Suprapubic skin (tissue), 4 donors: ENCODE data around the gene MSRB3. TPM values are rescaled to one million over a fixed set of nuclear protein-coding genes. Genes with fewer than 3 reads are reported as not detected.

Experiments used
- DNase-seq, 2 donors: peaks; one replicate each; pipeline ENCODE4 v3.0.0-alpha.2; 2019; ENCODE audit warnings: low spot score in 2 of 2
- H3K27ac ChIP-seq: fragments of 200-600 bp; sonication (generic); one replicate; pipeline ENCODE4 v1.5.1; 2019
- H3K27me3 ChIP-seq: fragments of 200-600 bp; sonication (generic); one replicate; pipeline ENCODE4 v1.5.1; 2019
- H3K36me3 ChIP-seq: fragments of 200-600 bp; sonication (generic); one replicate; pipeline ENCODE4 v1.5.1; 2019
- H3K4me1 ChIP-seq: fragments of 200-600 bp; sonication (generic); one replicate; pipeline ENCODE4 v1.5.1; 2019
- H3K4me3 ChIP-seq: fragments of 200-600 bp; sonication (generic); one replicate; pipeline ENCODE4 v1.5.1; 2019; ENCODE audit warnings: mild to moderate bottlenecking
- H3K9me3 ChIP-seq: fragments of 200-600 bp; sonication (generic); one replicate; pipeline ENCODE4 v1.5.1; 2019
- CTCF ChIP-seq, 2 donors: fragments of 200-600 bp in 1 of 2; fragments of 450-650 bp in 1 of 2; sonication (generic) in 1 of 2; IDR thresholded peaks; one replicate each; pipeline ENCODE4 v1.5.1; 2016 to 2019; ENCODE audit warnings: antibody characterized with exemption in 2 of 2, mild to moderate bottlenecking in 1 of 2, moderate library complexity in 1 of 2
- EP300 ChIP-seq: sonication (generic); formaldehyde crosslinking; IDR thresholded peaks from one replicate; pipeline ENCODE4 v1.6.1; 2017; ENCODE audit warnings: antibody characterized with exemption
- POLR2A ChIP-seq, 2 donors: fragments of 450-650 bp; IDR thresholded peaks; one replicate each; pipeline ENCODE4 v1.6.1; 2017; ENCODE audit warnings: antibody characterized with exemption in 2 of 2, mild to moderate bottlenecking in 2 of 2, moderate library complexity in 2 of 2
- POLR2AphosphoS5 ChIP-seq, 3 donors: sonication (generic); formaldehyde crosslinking; IDR thresholded peaks; one replicate each; pipeline ENCODE4 v1.6.1; 2017; ENCODE audit warnings: antibody characterized with exemption in 3 of 3
- WGBS: methylation state at CpG from one replicate; pipeline ENCODE4 v1.1.5; 2018; 5-methylcytosine and 5-hydroxymethylcytosine counted together
- total RNA-seq, 4 donors: library from RNA; depleted of rRNA; stranded (reverse); fragments of >200 nt; gene quantifications; one replicate each; pipeline ENCODE4 v1.1.0, GENCODE V29; 2016

MSRB3 gene
- total RNA-seq, 4 donors from 2014 or later: 5.2 to 16.9 (median 9.8) TPM

GRCh38 chr12:65511134-65511834 lies 232.8 kb downstream of the MSRB3 start:
- peaks cover 7% of the 10 kb centered on the region for H3K4me1 ChIP-seq
- H3K9me3 ChIP-seq: no peaks in the 10 kb centered on the region
- no peaks in the 10 kb centered on the region for H3K36me3 ChIP-seq
- no peak for TF ChIP-seq EP300
- TF ChIP-seq POLR2AphosphoS5 (IDR thresholded peaks at IDR 0.05): no peak
- no peak for TF ChIP-seq POLR2A (IDR thresholded peaks at IDR 0.05)
- TF ChIP-seq CTCF (IDR thresholded peaks at IDR 0.05): no peak
- no peak overlapping the region for H3K4me3 ChIP-seq
- no peak overlapping the region for H3K27ac ChIP-seq
- H3K27me3 ChIP-seq: no peaks in the 10 kb centered on the region
- 52% methylated on average over 11 of the region's 11 CpGs for WGBS
- no peak for DNase-seq

GRCh38 chr12:65511912-65512311 lies 233.4 kb downstream of the MSRB3 start:
- no peak overlapping the region for H3K27ac ChIP-seq
- H3K9me3 ChIP-seq: no peaks in the 10 kb centered on the region
- no peak overlapping the region for H3K4me3 ChIP-seq
- H3K4me1 ChIP-seq: peaks cover 7% of the 10 kb centered on the region
- H3K27me3 ChIP-seq: no peaks in the 10 kb centered on the region
- WGBS: 85% methylated on average over 3 of the region's 3 CpGs
- DNase-seq: no peak
- H3K36me3 ChIP-seq: no peaks in the 10 kb centered on the region
- no peak for TF ChIP-seq EP300
- TF ChIP-seq POLR2A (IDR thresholded peaks at IDR 0.05): no peak

Other genes with a start within 250 kb of the MSRB3 start
- 1 to 10 TPM in 1 of 4 donors, under 1 TPM in 3; 0.34 to 3.0 (median 0.79) TPM for gene WIF1, start 157.4 kb upstream of the MSRB3 start, total RNA-seq
- 10 to 100 TPM; 24.8 to 44.6 (median 37.4) TPM for gene LEMD3, start 109.1 kb upstream of the MSRB3 start, total RNA-seq